HepG2 (cell line): ENCODE measurements around the gene ATP13A1. TPM values are rescaled to one million over a fixed set of nuclear protein-coding genes. Genes with fewer than 3 reads are reported as not detected.

Experiments used
- BCLAF1 ChIP-seq: fragments of 450-650 bp; IDR thresholded peaks from 2 replicates; pipeline ENCODE4 v1.6.1; 2017; ENCODE audit warnings: mild to moderate bottlenecking
- CBX5 ChIP-seq: sonication (generic); formaldehyde crosslinking; IDR thresholded peaks from 2 replicates; pipeline ENCODE4 v1.4.0; 2020; ENCODE audit warnings: missing genetic modification reagents, borderline replicate concordance
- CSRNP2 ChIP-seq: sonication (generic); formaldehyde crosslinking; conservative IDR thresholded peaks from 2 replicates; pipeline ENCODE4 v1.8.0; 2022; ENCODE audit warnings: low read depth, missing genetic modification reagents
- ERF ChIP-seq: IDR thresholded peaks from 2 replicates; pipeline ENCODE4 v1.6.1; 2018; ENCODE audit warnings: missing biosample characterization, missing genetic modification reagents
- KDM3A ChIP-seq: IDR thresholded peaks from 2 replicates; pipeline ENCODE4 v1.6.1; 2018; ENCODE audit warnings: low read depth, missing compliant biosample characterization
- KLF11 ChIP-seq: IDR thresholded peaks from 2 replicates; pipeline ENCODE4 v1.6.1; 2016; ENCODE audit warnings: missing compliant biosample characterization
- LRRFIP1 ChIP-seq: sonication (generic); formaldehyde crosslinking; conservative IDR thresholded peaks from 2 replicates; pipeline ENCODE4 v1.4.0; 2020; ENCODE audit warnings: missing genetic modification reagents
- MBD4 ChIP-seq: IDR thresholded peaks from 2 replicates; pipeline ENCODE4 v1.6.1; 2012; ENCODE audit warnings: low read length, inconsistent platforms, borderline replicate concordance
- MED1 ChIP-seq: sonication (generic); formaldehyde crosslinking; IDR thresholded peaks from 2 replicates; pipeline ENCODE4 v1.4.0; 2020; ENCODE audit warnings: missing genetic modification reagents
- PAF1 ChIP-seq: IDR thresholded peaks from 2 replicates; pipeline ENCODE4 v1.6.1; 2016; ENCODE audit warnings: missing genetic modification reagents, missing compliant biosample characterization
- SNAI1 ChIP-seq: sonication (generic); formaldehyde crosslinking; IDR thresholded peaks from 2 replicates; pipeline ENCODE4 v1.5.0; 2020; ENCODE audit warnings: mild to moderate bottlenecking, missing genetic modification reagents, borderline replicate concordance
- SNRNP70 ChIP-seq: fragments of 200-400 bp; formaldehyde crosslinking; IDR thresholded peaks from 2 replicates; pipeline ENCODE4 v1.6.1; 2017; ENCODE audit warnings: mild to moderate bottlenecking, low read depth, low read length, moderate library complexity
- ZBTB1 ChIP-seq: sonication (generic); formaldehyde crosslinking; IDR thresholded peaks from 2 replicates; pipeline ENCODE4 v1.4.0; 2020; ENCODE audit warnings: missing genetic modification reagents, borderline replicate concordance
- ZNF12 ChIP-seq: sonication (generic); formaldehyde crosslinking; IDR thresholded peaks from 2 replicates; pipeline ENCODE4 v1.5.0; 2020; ENCODE audit warnings: missing genetic modification reagents
- ZNF275 ChIP-seq: sonication (generic); formaldehyde crosslinking; IDR thresholded peaks from 2 replicates; pipeline ENCODE4 v1.8.0; 2022; ENCODE audit warnings: missing genetic modification reagents, mild to moderate bottlenecking, inconsistent platforms, borderline replicate concordance
- ZNF282 ChIP-seq: fragments of 450-650 bp; IDR thresholded peaks from 2 replicates; pipeline ENCODE4 v1.6.1; 2018; ENCODE audit not compliant: partially characterized antibody
- ZNF572 ChIP-seq: sonication (generic); formaldehyde crosslinking; IDR thresholded peaks from 2 replicates; pipeline ENCODE4 v1.5.1; 2020; ENCODE audit warnings: mild to moderate bottlenecking, missing genetic modification reagents
- ZNF737 ChIP-seq: sonication (generic); formaldehyde crosslinking; IDR thresholded peaks from 2 replicates; pipeline ENCODE4 v1.5.0; 2020; ENCODE audit warnings: missing genetic modification reagents, mild to moderate bottlenecking, borderline replicate concordance
- ZNF790 ChIP-seq: sonication (generic); formaldehyde crosslinking; IDR thresholded peaks from 2 replicates; pipeline ENCODE4 v1.8.0; 2022; ENCODE audit warnings: missing genetic modification reagents, mild to moderate bottlenecking, borderline replicate concordance
- polyA plus RNA-seq, 8 experiments: library from polyadenylated mRNA; depleted of rRNA in 3 of 8; stranded (reverse) in 7 of 8; unstranded in 1 of 8; fragments of >200 nt; fragmentation: Illumina TruSeq in 4 of 8; extraction: Trizol in 4 of 8; gene quantifications; 2 replicates each; pipeline versions ENCODE4 v1.2.1 to v1.2.3, GENCODE V29; 2011 to 2016; ENCODE audit warnings: low read depth in 4 of 8, missing spikeins in 1 of 8, mixed read lengths in 1 of 8; ENCODE audit not compliant: insufficient read depth in 1 of 8
- total RNA-seq, 5 experiments: library from RNA; depleted of rRNA; stranded (reverse); fragments of >200 nt; fragmentation: Illumina TruSeq; extraction: Trizol; gene quantifications; 2 replicates each; pipeline ENCODE4 v1.2.3, GENCODE V29; 2016; ENCODE audit warnings: low read depth in 1 of 5
- TF ChIP-seq, protein P1 (sequence below): sonication (generic); formaldehyde crosslinking; conservative IDR thresholded peaks from 2 replicates; pipeline ENCODE4 v1.4.0; 2020; ENCODE audit warnings: missing genetic modification reagents

Gene ATP13A1
- total and polyA plus RNA-seq, 2 of the 13 experiments (the other 11 are each of a cell fraction or from before 2014, with no cell fraction given): 23.2 to 41.7 TPM

DNA sequence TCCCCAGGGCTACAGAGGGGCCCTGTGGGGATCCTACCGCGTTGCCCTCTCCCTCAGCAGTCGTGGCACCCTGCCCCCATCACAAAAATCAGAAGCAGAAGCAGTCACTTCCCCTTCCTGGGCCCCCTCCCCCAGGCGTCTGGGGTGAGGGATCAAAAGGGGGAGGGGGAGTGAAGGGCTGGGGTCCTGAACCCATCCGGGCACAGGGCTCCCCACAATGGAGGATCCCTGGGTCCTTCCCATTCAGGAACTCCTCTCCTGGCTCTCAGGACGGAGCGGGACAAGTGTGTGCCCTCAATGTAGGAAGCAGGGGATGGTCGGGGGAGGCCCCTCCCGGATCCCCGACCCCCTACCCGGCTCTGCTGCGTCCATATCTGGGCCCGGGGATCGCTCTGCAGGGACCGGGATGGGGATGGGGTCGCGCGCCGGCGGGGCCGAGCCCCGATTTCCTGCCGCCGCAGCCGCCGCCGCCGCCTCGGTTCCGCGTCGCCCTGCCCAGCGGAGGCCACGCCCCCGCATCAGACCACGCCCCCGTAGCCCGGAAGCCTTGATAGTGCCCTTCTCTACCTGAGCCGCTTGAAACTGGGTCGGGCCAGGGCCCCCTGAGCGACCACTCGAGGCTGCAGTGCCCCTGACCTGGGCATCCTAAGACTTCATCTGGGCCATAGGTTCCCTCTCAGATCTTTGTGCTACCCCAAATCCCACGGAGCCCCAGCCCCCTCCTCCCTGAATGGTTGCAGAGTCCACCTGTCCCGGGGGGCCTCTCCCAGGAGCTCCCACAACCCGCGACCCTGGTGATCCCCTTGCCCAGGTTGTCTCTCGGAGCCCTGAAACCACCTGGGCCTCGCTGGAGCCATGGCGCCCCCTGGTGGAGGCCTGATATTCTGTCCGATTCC, 20.1 kb downstream of the ATP13A1 start, which contains the start of gene GMIP (continued):
- no peak for TF ChIP-seq BCLAF1
- TF ChIP-seq ZNF275 (CRISPR knock-in tag): no peak
- TF ChIP-seq PAF1: no peak
- no peak for TF ChIP-seq LRRFIP1
- TF ChIP-seq SNAI1 (CRISPR knock-in tag): no peak
- TF ChIP-seq ZNF282: no peak
- TF ChIP-seq ZNF572 (CRISPR knock-in tag): no peak
- no peak for TF ChIP-seq ZNF12 (CRISPR knock-in tag)
- no peak for TF ChIP-seq ZBTB1
- TF ChIP-seq ZNF737 (CRISPR knock-in tag): no peak
- no peak for TF ChIP-seq ERF (CRISPR knock-in tag)
- no peak for TF ChIP-seq MBD4
- TF ChIP-seq, protein P1, sequence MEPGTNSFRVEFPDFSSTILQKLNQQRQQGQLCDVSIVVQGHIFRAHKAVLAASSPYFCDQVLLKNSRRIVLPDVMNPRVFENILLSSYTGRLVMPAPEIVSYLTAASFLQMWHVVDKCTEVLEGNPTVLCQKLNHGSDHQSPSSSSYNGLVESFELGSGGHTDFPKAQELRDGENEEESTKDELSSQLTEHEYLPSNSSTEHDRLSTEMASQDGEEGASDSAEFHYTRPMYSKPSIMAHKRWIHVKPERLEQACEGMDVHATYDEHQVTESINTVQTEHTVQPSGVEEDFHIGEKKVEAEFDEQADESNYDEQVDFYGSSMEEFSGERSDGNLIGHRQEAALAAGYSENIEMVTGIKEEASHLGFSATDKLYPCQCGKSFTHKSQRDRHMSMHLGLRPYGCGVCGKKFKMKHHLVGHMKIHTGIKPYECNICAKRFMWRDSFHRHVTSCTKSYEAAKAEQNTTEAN: 0 out of 2 replicates have a peak, but pooled peaks have one; percentile 35
- TF ChIP-seq CSRNP2 (CRISPR knock-in tag): no peak
- TF ChIP-seq ZNF790 (CRISPR knock-in tag): no peak
- TF ChIP-seq CBX5 (CRISPR knock-in tag): no peak
- no peak for TF ChIP-seq KDM3A (CRISPR knock-in tag)
- no peak for TF ChIP-seq MED1
- TF ChIP-seq KLF11: no peak
- TF ChIP-seq SNRNP70: no peak
